Endothelial cell of umbilical vein (primary cell): ENCODE data around the gene PHACTR1. TPM values are rescaled to one million over a fixed set of nuclear protein-coding genes. Genes with fewer than 3 reads are reported as not detected.

Experiments
- BruUV-seq: library from RNA; stranded (reverse); fragments of 400-500 nt; replicated peaks from 2 replicates; lab custom pipeline; 2021; lab: Mats Ljungman, UMichigan
- CTCF ChIA-PET: fragments of 300-600, 350-600 bp; sonication (Branson Sonifier 250); formaldehyde crosslinking; loops from one replicate; lab custom pipeline; 2021; ENCODE audit warnings: antibody characterized with exemption, inconsistent platforms; lab: Charles Lee
- POLR2A ChIA-PET: fragments of 300-600, 350-600 bp; sonication (Branson Sonifier 250); formaldehyde crosslinking; loops from one replicate; lab custom pipeline; 2021; ENCODE audit warnings: antibody characterized with exemption, inconsistent platforms; lab: Charles Lee
- DNase-seq: peaks from one replicate; pipeline ENCODE4 v3.0.0-alpha.2; 2011; ENCODE audit warnings: low read depth, low spot score
- FAIRE-seq: peaks from 2 replicates; lab custom pipeline; 2011; peaks lifted over from hg19 to GRCh38; lab: Jason Lieb, UNC
- H2AFZ ChIP-seq: 2 replicates; pipeline ENCODE4 v1.6.0; 2012; ENCODE audit warnings: low read depth, low read length, control low read depth, inconsistent platforms
- H3K27ac ChIP-seq: 2 replicates; pipeline ENCODE4 v1.5.1; 2011; ENCODE audit warnings: low read depth, mild to moderate bottlenecking, control low read depth, low read length, moderate library complexity; ENCODE audit not compliant: insufficient read depth
- H3K27me3 ChIP-seq, 2 experiments: 2 replicates each; pipeline versions ENCODE4 v1.6.0 to v1.6.1; 2011; ENCODE audit warnings: low read length in 2 of 2, mixed read lengths in 1 of 2; ENCODE audit not compliant: control insufficient read depth in 2 of 2, insufficient read depth in 2 of 2
- H3K36me3 ChIP-seq, 2 experiments: 2 replicates in 1 of 2; 3 replicates in 1 of 2; pipeline ENCODE4 v1.5.1; 2011; ENCODE audit warnings: low read length in 2 of 2, mild to moderate bottlenecking in 1 of 2, moderate library complexity in 1 of 2; ENCODE audit not compliant: control insufficient read depth in 2 of 2, insufficient read depth in 2 of 2; ENCODE audit errors: extremely low read depth in 1 of 2
- H3K4me1 ChIP-seq: 3 replicates; pipeline ENCODE4 v1.5.1; 2011; ENCODE audit warnings: mild to moderate bottlenecking, low read length; ENCODE audit not compliant: control insufficient read depth, insufficient read depth; ENCODE audit errors: extremely low read depth
- H3K4me2 ChIP-seq: 2 replicates; pipeline ENCODE4 v1.6.1; 2011; ENCODE audit warnings: low read length, control low read depth, mixed read lengths; ENCODE audit not compliant: insufficient read depth
- H3K4me3 ChIP-seq, 3 experiments: fragments of 200-600 bp in 1 of 3; sonication (generic), shearing (Covaris generic) in 1 of 3; replicated peaks in 1 of 3; 2 replicates each; pipeline ENCODE4 v1.5.1; 2011 to 2016; ENCODE audit warnings: control low read depth in 3 of 3, low read length in 3 of 3, mild to moderate bottlenecking in 2 of 3, inconsistent platforms in 1 of 3, low read depth in 1 of 3, moderate library complexity in 1 of 3; ENCODE audit not compliant: insufficient read depth in 1 of 3
- H3K79me2 ChIP-seq: 2 replicates; pipeline ENCODE4 v1.6.0; 2012; ENCODE audit warnings: low read length, inconsistent platforms; ENCODE audit not compliant: control insufficient read depth, insufficient read depth
- H3K9ac ChIP-seq: replicated peaks from 2 replicates; pipeline ENCODE3; 2011; ENCODE audit warnings: low read length, control low read depth; ENCODE audit not compliant: insufficient read depth; ENCODE audit errors: extremely low read depth
- H3K9me1 ChIP-seq: replicated peaks from 3 replicates; pipeline ENCODE4 v1.6.0; 2011; ENCODE audit warnings: mild to moderate bottlenecking, low read length; ENCODE audit not compliant: control insufficient read depth, insufficient read depth; ENCODE audit errors: extremely low read depth
- H3K9me3 ChIP-seq: replicated peaks from 2 replicates; pipeline ENCODE4 v1.5.1; 2012; ENCODE audit warnings: low read length, inconsistent platforms; ENCODE audit not compliant: control insufficient read depth, insufficient read depth
- H4K20me1 ChIP-seq: replicated peaks from 2 replicates; pipeline ENCODE3; 2011; ENCODE audit warnings: mild to moderate bottlenecking, low read length; ENCODE audit not compliant: control insufficient read depth, insufficient read depth; ENCODE audit errors: extremely low read depth
- FOS ChIP-seq: IDR thresholded peaks from 2 replicates; pipeline ENCODE4 v1.6.1; 2011; ENCODE audit warnings: mild to moderate bottlenecking, low read length, moderate library complexity, borderline replicate concordance; ENCODE audit not compliant: insufficient read depth
- JUN ChIP-seq: IDR thresholded peaks from 2 replicates; pipeline ENCODE4 v1.6.1; 2011; ENCODE audit warnings: borderline replicate concordance, low read depth; ENCODE audit not compliant: insufficient read length, insufficient read depth
- MAX ChIP-seq: IDR thresholded peaks from 2 replicates; pipeline ENCODE4 v1.6.1; 2011; ENCODE audit not compliant: insufficient read depth, insufficient read length
- POLR2A ChIP-seq: IDR thresholded peaks from 2 replicates; pipeline ENCODE4 v1.6.1; 2012; ENCODE audit warnings: low read depth, mild to moderate bottlenecking, control low read depth, low read length
- POLR2AphosphoS5 ChIP-seq: IDR thresholded peaks from 2 replicates; pipeline ENCODE4 v1.6.1; 2012; ENCODE audit warnings: low read depth, mild to moderate bottlenecking, control low read depth, low read length, moderate library complexity; ENCODE audit not compliant: insufficient read depth
- dilution Hi-C: fragments of 300-500 bp; cut with MboI; formaldehyde crosslinking; loops from one replicate; pipeline ENCODE4 v1.15.0; 2019; ENCODE audit warnings: low sequenced_read_pairs; ENCODE audit not compliant: extremely low pct_ligation_motif_present
- intact Hi-C: fragments of 100-400 bp; cut with micrococcal nuclease; formaldehyde crosslinking; loops from one replicate; pipeline ENCODE4 v1.10.0; 2022
- polyA plus RNA-seq, 4 experiments: library from polyadenylated mRNA; depleted of rRNA in 3 of 4; stranded (reverse) in 3 of 4; unstranded in 1 of 4; fragments of >200 nt; gene quantifications; 2 replicates each; pipeline versions ENCODE4 v1.2.1 to v1.2.3, GENCODE V29; 2011 to 2012; ENCODE audit warnings: missing spikeins in 1 of 4
- total RNA-seq: library from RNA; stranded (reverse); gene quantifications from 2 replicates; pipeline ENCODE4 v1.2.3, GENCODE V29; 2021
- TF ChIP-seq, protein P1 (sequence below), 2 donors: IDR thresholded peaks; 1 replicate in 1 of 2; 2 replicates in 1 of 2; pipeline ENCODE4 v1.5.1; 2011; ENCODE audit warnings: low read length in 2 of 2, mild to moderate bottlenecking in 2 of 2, moderate library complexity in 2 of 2, control low read depth in 1 of 2, inconsistent platforms in 1 of 2, low read depth in 1 of 2; ENCODE audit not compliant: insufficient read depth in 1 of 2; ENCODE audit errors: extremely low read depth in 1 of 2

PHACTR1 gene
- total and polyA plus RNA-seq, 2 donors (not counting 3 experiments of a cell fraction or from before 2014, with no cell fraction given) = 2.4 to 23.2 TPM

DNA sequence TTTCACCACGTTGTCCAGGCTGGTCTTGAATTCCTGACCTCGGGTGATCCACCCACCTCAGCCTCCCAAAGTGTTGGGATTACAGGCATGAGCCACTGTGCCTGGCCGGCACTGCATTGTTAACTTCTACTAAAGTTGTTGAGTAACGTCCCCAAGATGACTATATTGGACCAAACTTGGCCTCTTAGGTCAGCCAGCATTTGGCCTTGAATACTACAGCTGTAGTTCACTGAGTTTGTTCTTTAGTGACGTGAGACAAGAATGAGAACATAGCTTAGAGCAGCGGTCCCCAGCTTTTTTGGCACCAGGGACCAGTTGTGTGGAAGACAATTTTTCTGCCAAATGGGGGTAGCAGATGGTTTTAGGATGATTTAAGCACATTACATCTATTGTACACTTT, 374.6 kb downstream of the PHACTR1 start:
- Histone ChIP-seq H2AFZ (no peak overlapping the region), H3K79me2 (no peaks in the 10 kb centered on the region), H3K4me2 (no peak overlapping the region), H3K27ac (no peak overlapping the region), H3K9me1 (no peaks in the 10 kb centered on the region), H3K9ac (no peak overlapping the region), H3K9me3 (no peaks in the 10 kb centered on the region), H3K4me3 (no peak overlapping the region), H3K36me3 (no peaks in the 10 kb centered on the region), H3K27me3 (no peaks in the 10 kb centered on the region), H3K4me1 (peaks cover 10% of the 10 kb centered on the region), H4K20me1 (no peaks in the 10 kb centered on the region)
- DNase-seq (no peak), FAIRE-seq (no peak)
- no TSS peak for BruUV-seq
- ChIA-PET POLR2A (no interaction called here), CTCF (interaction anchor here (1.8 kb wide), 1 partner anchor 179 kb away, joined by 6 read pairs; no protein-coding TSS in a partner anchor)
- dilution Hi-C loops (no loop called here), intact Hi-C loops (no loop called here)
- TF ChIP-seq, protein P1, sequence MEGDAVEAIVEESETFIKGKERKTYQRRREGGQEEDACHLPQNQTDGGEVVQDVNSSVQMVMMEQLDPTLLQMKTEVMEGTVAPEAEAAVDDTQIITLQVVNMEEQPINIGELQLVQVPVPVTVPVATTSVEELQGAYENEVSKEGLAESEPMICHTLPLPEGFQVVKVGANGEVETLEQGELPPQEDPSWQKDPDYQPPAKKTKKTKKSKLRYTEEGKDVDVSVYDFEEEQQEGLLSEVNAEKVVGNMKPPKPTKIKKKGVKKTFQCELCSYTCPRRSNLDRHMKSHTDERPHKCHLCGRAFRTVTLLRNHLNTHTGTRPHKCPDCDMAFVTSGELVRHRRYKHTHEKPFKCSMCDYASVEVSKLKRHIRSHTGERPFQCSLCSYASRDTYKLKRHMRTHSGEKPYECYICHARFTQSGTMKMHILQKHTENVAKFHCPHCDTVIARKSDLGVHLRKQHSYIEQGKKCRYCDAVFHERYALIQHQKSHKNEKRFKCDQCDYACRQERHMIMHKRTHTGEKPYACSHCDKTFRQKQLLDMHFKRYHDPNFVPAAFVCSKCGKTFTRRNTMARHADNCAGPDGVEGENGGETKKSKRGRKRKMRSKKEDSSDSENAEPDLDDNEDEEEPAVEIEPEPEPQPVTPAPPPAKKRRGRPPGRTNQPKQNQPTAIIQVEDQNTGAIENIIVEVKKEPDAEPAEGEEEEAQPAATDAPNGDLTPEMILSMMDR (IDR thresholded peaks at IDR 0.05; ENCODE audit: extremely low read depth in 1 of 2, insufficient read depth in 1 of 2, low read depth in 1 of 2, low read length in 2 of 2) = no peak
- no peak for TF ChIP-seq POLR2A
- no peak for TF ChIP-seq JUN
- no peak for TF ChIP-seq POLR2AphosphoS5
- no peak for TF ChIP-seq FOS
- TF ChIP-seq MAX = no peak
